ENCODE measurements around the gene LRRC49.

The LRRC49 gene

DNA sequence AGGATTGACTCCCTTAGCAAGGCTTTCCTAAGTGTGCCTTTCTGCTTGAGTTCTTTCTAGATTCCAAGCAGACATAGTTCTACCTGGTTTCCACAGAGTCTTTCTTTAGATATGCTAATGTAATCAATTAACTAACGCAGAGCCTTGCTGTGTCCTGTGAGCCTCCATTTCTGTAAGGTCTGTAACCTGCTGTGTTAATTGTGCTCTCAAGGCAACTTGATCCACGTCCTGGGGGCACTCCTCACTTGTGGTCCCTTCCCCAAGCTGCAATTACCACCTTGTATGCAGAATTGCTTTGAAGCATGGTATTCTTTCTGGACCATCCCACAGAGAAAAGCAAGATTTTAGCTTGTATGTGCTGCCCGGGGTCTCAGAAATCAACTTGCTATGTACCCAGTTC lies 193.2 kb downstream of the LRRC49 start:
- H3K4me1 ChIP-seq (ENCODE audit: insufficient read depth, low read length) = no peaks in the 10 kb centered on the region
- H3K4me3 ChIP-seq (ENCODE audit: low read depth in 1 of 2, low read length in 2 of 2) = no peak overlapping the region
- no peaks in the 10 kb centered on the region for H3K27me3 ChIP-seq (ENCODE audit: insufficient read depth, low read length, poor library complexity)
- no peak overlapping the region for H3K27ac ChIP-seq (ENCODE audit: low read length)
- H3K4me2 ChIP-seq (ENCODE audit: insufficient read depth, low read length) = no peak overlapping the region
- no peaks in the 10 kb centered on the region for H4K20me1 ChIP-seq (ENCODE audit: insufficient read depth, low read length)
- no peaks in the 10 kb centered on the region for H3K9me3 ChIP-seq (ENCODE audit: insufficient read depth, low read length, severe bottlenecking)
- DNase-seq (no peak), ATAC-seq (ENCODE audit: insufficient read depth, low read depth) (no peak)
- TF ChIP-seq EZH2 (IDR thresholded peaks at IDR 0.05; ENCODE audit: borderline replicate concordance, low read depth, low read length, severe bottlenecking) = no peak
- TF ChIP-seq, protein P1, sequence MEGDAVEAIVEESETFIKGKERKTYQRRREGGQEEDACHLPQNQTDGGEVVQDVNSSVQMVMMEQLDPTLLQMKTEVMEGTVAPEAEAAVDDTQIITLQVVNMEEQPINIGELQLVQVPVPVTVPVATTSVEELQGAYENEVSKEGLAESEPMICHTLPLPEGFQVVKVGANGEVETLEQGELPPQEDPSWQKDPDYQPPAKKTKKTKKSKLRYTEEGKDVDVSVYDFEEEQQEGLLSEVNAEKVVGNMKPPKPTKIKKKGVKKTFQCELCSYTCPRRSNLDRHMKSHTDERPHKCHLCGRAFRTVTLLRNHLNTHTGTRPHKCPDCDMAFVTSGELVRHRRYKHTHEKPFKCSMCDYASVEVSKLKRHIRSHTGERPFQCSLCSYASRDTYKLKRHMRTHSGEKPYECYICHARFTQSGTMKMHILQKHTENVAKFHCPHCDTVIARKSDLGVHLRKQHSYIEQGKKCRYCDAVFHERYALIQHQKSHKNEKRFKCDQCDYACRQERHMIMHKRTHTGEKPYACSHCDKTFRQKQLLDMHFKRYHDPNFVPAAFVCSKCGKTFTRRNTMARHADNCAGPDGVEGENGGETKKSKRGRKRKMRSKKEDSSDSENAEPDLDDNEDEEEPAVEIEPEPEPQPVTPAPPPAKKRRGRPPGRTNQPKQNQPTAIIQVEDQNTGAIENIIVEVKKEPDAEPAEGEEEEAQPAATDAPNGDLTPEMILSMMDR (IDR thresholded peaks at IDR 0.05; ENCODE audit: borderline replicate concordance, extremely low read depth, low read length, poor library complexity, severe bottlenecking) = no peak
- no peaks in the 10 kb centered on the region for H3K36me3 ChIP-seq (ENCODE audit: insufficient read depth, low read length)
- no peak overlapping the region for H3K9ac ChIP-seq (ENCODE audit: low read depth, low read length)
- H3K79me2 ChIP-seq (ENCODE audit: insufficient read depth, low read length) = no peaks in the 10 kb centered on the region
- no peak overlapping the region for H2AFZ ChIP-seq (ENCODE audit: low read depth, low read length)

DNA sequence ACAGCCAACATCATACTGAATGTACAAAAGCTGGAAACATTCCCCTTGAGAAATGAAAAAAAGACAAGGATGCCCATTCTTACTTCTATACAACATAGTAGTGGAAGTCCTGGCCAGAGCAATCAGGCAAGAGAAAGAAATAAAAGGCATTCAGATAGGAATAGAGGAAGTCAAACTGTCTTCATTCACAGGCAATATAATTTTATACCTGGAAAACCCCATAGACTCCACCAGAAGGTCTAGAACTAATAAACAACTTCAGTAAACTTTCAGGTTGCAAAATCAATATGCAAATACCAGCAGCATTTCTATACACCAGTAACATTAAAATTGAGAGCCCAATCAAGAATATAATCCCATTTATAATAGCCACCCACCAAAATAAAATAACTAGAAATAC lies 195.5 kb downstream of the LRRC49 start:
- Histone ChIP-seq H3K4me2 (ENCODE audit: insufficient read depth, low read length) (no peak overlapping the region), H3K27me3 (ENCODE audit: insufficient read depth, low read length, poor library complexity) (no peaks in the 10 kb centered on the region), H3K79me2 (ENCODE audit: insufficient read depth, low read length) (no peaks in the 10 kb centered on the region), H4K20me1 (ENCODE audit: insufficient read depth, low read length) (no peaks in the 10 kb centered on the region), H3K9me3 (ENCODE audit: insufficient read depth, low read length, severe bottlenecking) (no peaks in the 10 kb centered on the region), H3K36me3 (ENCODE audit: insufficient read depth, low read length) (no peaks in the 10 kb centered on the region), H2AFZ (ENCODE audit: low read depth, low read length) (no peak overlapping the region), H3K9ac (ENCODE audit: low read depth, low read length) (no peak overlapping the region), H3K4me1 (ENCODE audit: insufficient read depth, low read length) (no peaks in the 10 kb centered on the region), H3K4me3 (ENCODE audit: low read depth in 1 of 2, low read length in 2 of 2) (no peak overlapping the region), H3K27ac (ENCODE audit: low read length) (no peak overlapping the region)
- no peak for TF ChIP-seq EZH2 (IDR thresholded peaks at IDR 0.05; ENCODE audit: borderline replicate concordance, low read depth, low read length, severe bottlenecking)
- TF ChIP-seq, protein P1 (IDR thresholded peaks at IDR 0.05; ENCODE audit: borderline replicate concordance, extremely low read depth, low read length, poor library complexity, severe bottlenecking) = no peak
- DNase-seq (no peak), ATAC-seq (ENCODE audit: insufficient read depth, low read depth) (no peak)

DNA sequence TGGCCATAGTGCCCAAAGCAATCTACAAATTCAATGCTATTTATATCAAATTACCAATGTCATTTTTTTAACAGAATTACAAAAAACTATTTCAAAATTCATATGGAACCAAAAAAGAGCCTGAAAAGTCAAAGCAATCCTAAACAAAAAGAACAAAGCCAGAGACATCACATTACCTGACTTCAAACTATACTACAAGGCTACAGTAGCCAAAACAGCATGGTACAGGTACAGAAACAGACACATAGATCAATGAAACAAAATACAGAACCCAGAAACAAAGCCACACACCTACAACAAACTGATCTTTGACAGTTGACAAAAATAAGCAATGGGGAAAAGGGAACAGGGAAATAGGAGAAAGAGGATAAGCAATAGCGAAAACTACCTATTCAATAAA lies 196.1 kb downstream of the LRRC49 start:
- Histone ChIP-seq H3K79me2 (ENCODE audit: insufficient read depth, low read length) (no peaks in the 10 kb centered on the region), H3K4me2 (ENCODE audit: insufficient read depth, low read length) (no peak overlapping the region), H4K20me1 (ENCODE audit: insufficient read depth, low read length) (no peaks in the 10 kb centered on the region), H3K4me1 (ENCODE audit: insufficient read depth, low read length) (no peaks in the 10 kb centered on the region), H3K4me3 (ENCODE audit: low read depth in 1 of 2, low read length in 2 of 2) (no peak overlapping the region), H3K27me3 (ENCODE audit: insufficient read depth, low read length, poor library complexity) (no peaks in the 10 kb centered on the region), H3K9ac (ENCODE audit: low read depth, low read length) (no peak overlapping the region), H3K9me3 (ENCODE audit: insufficient read depth, low read length, severe bottlenecking) (no peaks in the 10 kb centered on the region), H3K36me3 (ENCODE audit: insufficient read depth, low read length) (no peaks in the 10 kb centered on the region), H2AFZ (ENCODE audit: low read depth, low read length) (no peak overlapping the region), H3K27ac (ENCODE audit: low read length) (no peak overlapping the region)
- ATAC-seq (ENCODE audit: insufficient read depth, low read depth) (no peak), DNase-seq (no peak)
- TF ChIP-seq, protein P1 (IDR thresholded peaks at IDR 0.05; ENCODE audit: borderline replicate concordance, extremely low read depth, low read length, poor library complexity, severe bottlenecking) = no peak
- no peak for TF ChIP-seq EZH2 (IDR thresholded peaks at IDR 0.05; ENCODE audit: borderline replicate concordance, low read depth, low read length, severe bottlenecking)

DNA sequence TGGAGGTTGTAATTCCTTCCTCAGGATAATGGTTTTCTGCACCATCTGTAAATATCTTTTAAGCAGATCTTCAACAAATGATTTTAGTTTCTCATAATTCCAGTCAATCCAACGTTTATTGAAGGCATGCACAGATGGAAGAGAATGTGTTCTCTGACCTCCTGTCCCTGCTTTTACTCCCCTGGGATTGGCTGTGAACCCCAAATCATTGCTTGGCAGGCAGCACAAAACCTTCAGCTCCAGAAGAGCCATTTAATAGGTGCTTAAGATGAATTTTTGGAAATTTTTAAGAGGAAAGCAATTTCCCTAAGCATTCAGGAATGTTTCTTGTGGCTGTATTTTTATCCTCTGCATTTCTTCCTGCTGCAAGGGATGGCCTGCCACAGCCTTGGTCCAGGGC lies 197.2 kb downstream of the LRRC49 start:
- Histone ChIP-seq H3K27ac (ENCODE audit: low read length) (no peak overlapping the region), H3K27me3 (ENCODE audit: insufficient read depth, low read length, poor library complexity) (no peaks in the 10 kb centered on the region), H3K4me2 (ENCODE audit: insufficient read depth, low read length) (no peak overlapping the region), H4K20me1 (ENCODE audit: insufficient read depth, low read length) (no peaks in the 10 kb centered on the region), H3K4me1 (ENCODE audit: insufficient read depth, low read length) (no peaks in the 10 kb centered on the region), H3K9ac (ENCODE audit: low read depth, low read length) (no peak overlapping the region), H3K36me3 (ENCODE audit: insufficient read depth, low read length) (no peaks in the 10 kb centered on the region), H3K9me3 (ENCODE audit: insufficient read depth, low read length, severe bottlenecking) (no peaks in the 10 kb centered on the region), H2AFZ (ENCODE audit: low read depth, low read length) (no peak overlapping the region), H3K4me3 (ENCODE audit: low read depth in 1 of 2, low read length in 2 of 2) (no peak overlapping the region), H3K79me2 (ENCODE audit: insufficient read depth, low read length) (no peaks in the 10 kb centered on the region)
- TF ChIP-seq EZH2 (IDR thresholded peaks at IDR 0.05; ENCODE audit: borderline replicate concordance, low read depth, low read length, severe bottlenecking) = no peak
- TF ChIP-seq, protein P1 (IDR thresholded peaks at IDR 0.05; ENCODE audit: borderline replicate concordance, extremely low read depth, low read length, poor library complexity, severe bottlenecking) = no peak
- no peak for ATAC-seq (ENCODE audit: insufficient read depth, low read depth)
- no peak for DNase-seq

All from DND-41 (cell line).